ENCODE data around the gene FREM2. TPM values are rescaled to one million over a fixed set of nuclear protein-coding genes. Genes with fewer than 3 reads are reported as not detected.

FREM2 gene
- total RNA-seq, 1 experiment from 2014 or later: 0.05 TPM

DNA sequence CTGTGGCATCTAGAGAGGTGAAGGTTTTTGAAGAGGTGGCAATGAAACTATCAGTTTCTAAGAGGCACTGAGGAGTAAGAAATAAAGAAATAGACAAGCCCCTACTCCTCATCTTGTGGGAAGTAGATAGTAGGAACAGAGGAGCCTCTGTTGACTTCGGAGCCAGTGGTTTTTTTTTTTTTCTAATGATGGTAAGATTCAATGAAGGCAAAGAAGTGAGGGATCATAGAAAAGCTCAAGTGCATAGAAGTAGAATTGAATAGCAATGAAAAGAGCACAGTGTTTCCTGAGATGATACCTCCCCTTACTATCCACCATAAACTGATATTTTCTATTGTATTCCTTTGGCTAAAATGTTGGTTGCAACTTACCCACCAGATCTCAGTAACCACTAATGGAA is 46.3 kb downstream of the FREM2 start:
- H3K4me2 ChIP-seq (ENCODE audit: low read length): no peak overlapping the region
- no peak for DNase-seq (ENCODE audit: low read depth, low spot score)
- no peaks in the 10 kb centered on the region for H3K79me2 ChIP-seq (ENCODE audit: insufficient read depth, low read length)
- ChIA-PET CTCF (no interaction called here), POLR2A (no interaction called here), RAD21 (ENCODE audit: low non-redundant PET in 1 of 2, low total read pairs in 2 of 2, uncharacterized antibody in 2 of 2, unreplicated experiment in 2 of 2) (no interaction called here)
- no TSS peak for BruUV-seq (replicated peaks)
- H3K27me3 ChIP-seq (ENCODE audit: insufficient read depth, low read length): no peaks in the 10 kb centered on the region
- no peaks in the 10 kb centered on the region for H3K9me2 ChIP-seq (ENCODE audit: insufficient read depth)
- no peak for ATAC-seq
- no peak overlapping the region for H3K9ac ChIP-seq (ENCODE audit: low read length)
- no peak overlapping the region for H3K27ac ChIP-seq (ENCODE audit: low read depth, low read length)
- no peaks in the 10 kb centered on the region for H3K4me1 ChIP-seq (ENCODE audit: control insufficient read depth in 1 of 2, insufficient read depth in 2 of 2, low read length in 2 of 2)
- no peaks in the 10 kb centered on the region for H4K20me1 ChIP-seq (ENCODE audit: insufficient read depth)
- H3K36me3 ChIP-seq (ENCODE audit: control insufficient read depth in 1 of 2, insufficient read depth in 2 of 2, low read length in 2 of 2): no peaks in the 10 kb centered on the region
- H2AFZ ChIP-seq (ENCODE audit: low read depth, low read length, poor library complexity, severe bottlenecking): no peak overlapping the region
- H3K4me3 ChIP-seq (replicated peaks in 1 of 2; ENCODE audit: low read depth in 1 of 2, low read length in 2 of 2): no peak overlapping the region
- TF ChIP-seq REST (IDR thresholded peaks at IDR 0.05; ENCODE audit: low read depth) (no peak), ZFX (IDR thresholded peaks at IDR 0.05) (no peak), RAD21 (IDR thresholded peaks at IDR 0.05; ENCODE audit: low read depth) (no peak), ATF3 (IDR thresholded peaks at IDR 0.05) (no peak), SIN3A (IDR thresholded peaks at IDR 0.05; ENCODE audit: low read depth) (no peak), TCF7L2 (IDR thresholded peaks at IDR 0.05; ENCODE audit: borderline replicate concordance, extremely low read depth, insufficient read depth, insufficient read length) (no peak), ZNF274 (IDR thresholded peaks at IDR 0.05; ENCODE audit: low read depth, low read length) (no peak), EZH2phosphoT487 (IDR thresholded peaks at IDR 0.05; ENCODE audit: borderline replicate concordance) (no peak), JUND (IDR thresholded peaks at IDR 0.05) (no peak), CBX3 (IDR thresholded peaks at IDR 0.05; ENCODE audit: low read depth) (no peak), YY1 (IDR thresholded peaks at IDR 0.05; ENCODE audit: extremely low read depth, insufficient replicate concordance, low read depth, low read length) (no peak), EGR1 (IDR thresholded peaks at IDR 0.05; ENCODE audit: low read depth) (no peak), POLR2AphosphoS5 (IDR thresholded peaks at IDR 0.05; ENCODE audit: low read depth, low read length) (no peak), EZH2 (IDR thresholded peaks at IDR 0.05) (no peak), POLR2A (IDR thresholded peaks at IDR 0.05; ENCODE audit: borderline replicate concordance, extremely low read depth, insufficient read depth, insufficient read length) (no peak), CEBPB (IDR thresholded peaks at IDR 0.05; ENCODE audit: low read depth) (no peak)
- TF ChIP-seq, protein P1, sequence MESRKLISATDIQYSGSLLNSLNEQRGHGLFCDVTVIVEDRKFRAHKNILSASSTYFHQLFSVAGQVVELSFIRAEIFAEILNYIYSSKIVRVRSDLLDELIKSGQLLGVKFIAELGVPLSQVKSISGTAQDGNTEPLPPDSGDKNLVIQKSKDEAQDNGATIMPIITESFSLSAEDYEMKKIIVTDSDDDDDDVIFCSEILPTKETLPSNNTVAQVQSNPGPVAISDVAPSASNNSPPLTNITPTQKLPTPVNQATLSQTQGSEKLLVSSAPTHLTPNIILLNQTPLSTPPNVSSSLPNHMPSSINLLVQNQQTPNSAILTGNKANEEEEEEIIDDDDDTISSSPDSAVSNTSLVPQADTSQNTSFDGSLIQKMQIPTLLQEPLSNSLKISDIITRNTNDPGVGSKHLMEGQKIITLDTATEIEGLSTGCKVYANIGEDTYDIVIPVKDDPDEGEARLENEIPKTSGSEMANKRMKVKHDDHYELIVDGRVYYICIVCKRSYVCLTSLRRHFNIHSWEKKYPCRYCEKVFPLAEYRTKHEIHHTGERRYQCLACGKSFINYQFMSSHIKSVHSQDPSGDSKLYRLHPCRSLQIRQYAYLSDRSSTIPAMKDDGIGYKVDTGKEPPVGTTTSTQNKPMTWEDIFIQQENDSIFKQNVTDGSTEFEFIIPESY (IDR thresholded peaks at IDR 0.05; ENCODE audit: extremely low read depth, insufficient replicate concordance, low read length): no peak
- TF ChIP-seq, protein P2, sequence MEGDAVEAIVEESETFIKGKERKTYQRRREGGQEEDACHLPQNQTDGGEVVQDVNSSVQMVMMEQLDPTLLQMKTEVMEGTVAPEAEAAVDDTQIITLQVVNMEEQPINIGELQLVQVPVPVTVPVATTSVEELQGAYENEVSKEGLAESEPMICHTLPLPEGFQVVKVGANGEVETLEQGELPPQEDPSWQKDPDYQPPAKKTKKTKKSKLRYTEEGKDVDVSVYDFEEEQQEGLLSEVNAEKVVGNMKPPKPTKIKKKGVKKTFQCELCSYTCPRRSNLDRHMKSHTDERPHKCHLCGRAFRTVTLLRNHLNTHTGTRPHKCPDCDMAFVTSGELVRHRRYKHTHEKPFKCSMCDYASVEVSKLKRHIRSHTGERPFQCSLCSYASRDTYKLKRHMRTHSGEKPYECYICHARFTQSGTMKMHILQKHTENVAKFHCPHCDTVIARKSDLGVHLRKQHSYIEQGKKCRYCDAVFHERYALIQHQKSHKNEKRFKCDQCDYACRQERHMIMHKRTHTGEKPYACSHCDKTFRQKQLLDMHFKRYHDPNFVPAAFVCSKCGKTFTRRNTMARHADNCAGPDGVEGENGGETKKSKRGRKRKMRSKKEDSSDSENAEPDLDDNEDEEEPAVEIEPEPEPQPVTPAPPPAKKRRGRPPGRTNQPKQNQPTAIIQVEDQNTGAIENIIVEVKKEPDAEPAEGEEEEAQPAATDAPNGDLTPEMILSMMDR (IDR thresholded peaks at IDR 0.05 in 2 of 3, conservative IDR thresholded peaks at IDR 0.05 in 1 of 3; ENCODE audit: borderline replicate concordance in 1 of 3, insufficient read depth in 1 of 3, low read depth in 2 of 3, low read length in 2 of 3): no peak
- H3K9me3 ChIP-seq (ENCODE audit: control insufficient read depth in 1 of 2, insufficient read depth in 1 of 2, low read depth in 1 of 2, low read length in 2 of 2): peaks cover 0 to 8% of the 10 kb centered on the region in 2 experiments; a peak in 1 of 4 replicates
- intact Hi-C loops (cut with micrococcal nuclease): no loop called here

Data from HCT116 (cell line).